H7 (cell line): ENCODE data around the gene TTN. TPM values are rescaled to one million over a fixed set of nuclear protein-coding genes. Genes with fewer than 3 reads are reported as not detected.
"Not testable (repeated sequence)": the region's sequence is repeated elsewhere in the genome, so short reads cannot be mapped to it uniquely, and the experiment has no call there.

Experiments used
- DNase-seq: peaks from one replicate; pipeline ENCODE4 v3.0.0; 2012
- H3K27me3 ChIP-seq: 2 replicates; pipeline ENCODE4 v1.6.0; 2011; ENCODE audit warnings: mild to moderate bottlenecking, low read length; ENCODE audit not compliant: control insufficient read depth, insufficient read depth
- H3K36me3 ChIP-seq: replicated peaks from 2 replicates; pipeline ENCODE4 v1.5.1; 2011; ENCODE audit warnings: low read length; ENCODE audit not compliant: control insufficient read depth, insufficient read depth
- H3K4me3 ChIP-seq: 2 replicates; pipeline ENCODE4 v1.5.1; 2011; ENCODE audit warnings: low read depth, mild to moderate bottlenecking, control low read depth, low read length, moderate library complexity; ENCODE audit not compliant: insufficient read depth
- total RNA-seq: library from RNA; depleted of rRNA; stranded (reverse); fragments of >200 nt; shearing (Covaris generic); gene quantifications from 2 replicates; pipeline ENCODE4 v1.2.3, GENCODE V29; 2014

The TTN gene
- total RNA-seq, 1 experiment from 2014 or later: 0.80 TPM

GRCh38 chr2:178530625-178531142, 276.5 kb downstream of the TTN start:
- DNase-seq: no peak
- no peaks in the 10 kb centered on the region for H3K27me3 ChIP-seq
- no peak overlapping the region for H3K4me3 ChIP-seq
- peaks cover under 1% of the 10 kb centered on the region for H3K36me3 ChIP-seq

- DNase-seq: no peak
- H3K36me3 ChIP-seq: no peaks in the 10 kb centered on the region; the same call in none of the 2 replicates
Measured at GRCh38 chr2:178530131-178530530, 277.1 kb downstream of the TTN start.

GRCh38 chr2:178529194-178529593, 278.0 kb downstream of the TTN start:
- H3K36me3 ChIP-seq: no peaks in the 10 kb centered on the region; the same call in 1 of the 2 replicates
- no peaks in the 10 kb centered on the region for H3K27me3 ChIP-seq
- DNase-seq: no peak
- no peak overlapping the region for H3K4me3 ChIP-seq

More at GRCh38 chr2:178530131-178530530, 277.1 kb downstream of the TTN start:
- Histone ChIP-seq H3K4me3 (no peak overlapping the region), H3K27me3 (no peaks in the 10 kb centered on the region)

GRCh38 chr2:178528647-178529046, 278.6 kb downstream of the TTN start:
- no peak for DNase-seq
- Histone ChIP-seq H3K4me3 (no peak overlapping the region), H3K27me3 (no peaks in the 10 kb centered on the region), H3K36me3 (no peaks in the 10 kb centered on the region; the same call in 1 of the 2 replicates)

GRCh38 chr2:178527592-178527991, 279.6 kb downstream of the TTN start:
- Histone ChIP-seq H3K27me3 (no peaks in the 10 kb centered on the region), H3K36me3 (no peaks in the 10 kb centered on the region; the same call in 1 of the 2 replicates), H3K4me3 (no peak overlapping the region)
- no peak for DNase-seq

- H3K27me3 ChIP-seq: no peaks in the 10 kb centered on the region
- H3K36me3 ChIP-seq: no peaks in the 10 kb centered on the region
- DNase-seq: no peak
- no peak overlapping the region for H3K4me3 ChIP-seq
Measured at GRCh38 chr2:178526256-178526655, 281.0 kb downstream of the TTN start.

- not testable (repeated sequence) for H3K4me3 ChIP-seq, H3K27me3 ChIP-seq, H3K36me3 ChIP-seq, DNase-seq
Measured at GRCh38 chr2:178525460-178525859, 281.8 kb downstream of the TTN start.

- H3K4me3 ChIP-seq: not testable (repeated sequence)
Measured at GRCh38 chr2:178525010-178525409, 282.2 kb downstream of the TTN start.

GRCh38 chr2:178523596-178524134, 283.6 kb downstream of the TTN start:
- Histone ChIP-seq H3K27me3 (no peaks in the 10 kb centered on the region), H3K4me3 (peak overlapping the region; percentile 78), H3K36me3 (no peaks in the 10 kb centered on the region)
- peak; percentile 4 for DNase-seq

More at GRCh38 chr2:178525010-178525409, 282.2 kb downstream of the TTN start:
- not testable (repeated sequence) for H3K27me3 ChIP-seq, H3K36me3 ChIP-seq, DNase-seq

GRCh38 chr2:178522950-178523595, 284.1 kb downstream of the TTN start:
- Histone ChIP-seq H3K27me3 (no peaks in the 10 kb centered on the region), H3K36me3 (no peaks in the 10 kb centered on the region), H3K4me3 (peak overlapping the region; percentile 78)
- peak; percentile 85 for DNase-seq

- no peaks in the 10 kb centered on the region for H3K27me3 ChIP-seq
- H3K4me3 ChIP-seq: no peak overlapping the region
- no peak for DNase-seq
- H3K36me3 ChIP-seq: no peaks in the 10 kb centered on the region
Measured at GRCh38 chr2:178521304-178522150, 285.7 kb downstream of the TTN start.

GRCh38 chr2:178517496-178517895, 289.7 kb downstream of the TTN start:
- no peak for DNase-seq
- Histone ChIP-seq H3K27me3 (no peaks in the 10 kb centered on the region), H3K36me3 (no peaks in the 10 kb centered on the region), H3K4me3 (no peak overlapping the region)

GRCh38 chr2:178514664-178515063, 292.6 kb downstream of the TTN start:
- DNase-seq: no peak
- no peaks in the 10 kb centered on the region for H3K27me3 ChIP-seq
- no peak overlapping the region for H3K4me3 ChIP-seq
- H3K36me3 ChIP-seq: no peaks in the 10 kb centered on the region

GRCh38 chr2:178513876-178514275, 293.3 kb downstream of the TTN start:
- no peak for DNase-seq
- Histone ChIP-seq H3K27me3 (no peaks in the 10 kb centered on the region), H3K36me3 (no peaks in the 10 kb centered on the region), H3K4me3 (no peak overlapping the region)
